Lung (tissue), 12 donors: ENCODE data around the gene OR2A2. TPM values are rescaled to one million over a fixed set of nuclear protein-coding genes. Genes with fewer than 3 reads are reported as not detected.
A peak's percentile ranks its signal among the peaks of the same experiment; 100 is the strongest.

Experiments
- ATAC-seq: fragments of 200-7000 bp; cut with Tn5 transposase; one replicate; pipeline ENCODE4 v1.9.1; 2020; ENCODE audit warnings: moderate number of reproducible peaks; ENCODE audit not compliant: insufficient read depth, low FRiP score
- DNase-seq, 3 donors: peaks; one replicate each; pipeline ENCODE4 v3.0.0-alpha.2; 2013 to 2017
- H3K27ac ChIP-seq, 2 donors: one replicate each; pipeline ENCODE4 v1.5.1; 2013; ENCODE audit warnings: mild to moderate bottlenecking in 2 of 2, moderate library complexity in 2 of 2, control low read depth in 1 of 2, inconsistent platforms in 1 of 2, low read depth in 1 of 2, low read length in 1 of 2
- H3K27me3 ChIP-seq, 3 donors: one replicate each; pipeline ENCODE4 v1.5.1; 2013; ENCODE audit warnings: low read length in 2 of 3; ENCODE audit not compliant: control insufficient read depth in 3 of 3, insufficient read depth in 3 of 3
- H3K36me3 ChIP-seq, 4 donors: one replicate each; pipeline ENCODE4 v1.5.1; 2013; ENCODE audit warnings: low read length in 4 of 4, mild to moderate bottlenecking in 1 of 4, moderate library complexity in 1 of 4; ENCODE audit not compliant: control insufficient read depth in 4 of 4, insufficient read depth in 4 of 4
- H3K4me1 ChIP-seq, 5 donors: one replicate each; pipeline ENCODE4 v1.5.1; 2013; ENCODE audit warnings: low read length in 5 of 5, mild to moderate bottlenecking in 2 of 5, moderate library complexity in 1 of 5; ENCODE audit not compliant: control insufficient read depth in 5 of 5, insufficient read depth in 5 of 5
- H3K4me3 ChIP-seq: one replicate; pipeline ENCODE4 v1.5.1; 2013; ENCODE audit warnings: mild to moderate bottlenecking, control low read depth, moderate library complexity
- H3K9ac ChIP-seq, 2 donors: one replicate each; pipeline ENCODE4 v1.5.1; 2013; ENCODE audit warnings: low read length in 2 of 2, control low read depth in 1 of 2; ENCODE audit not compliant: insufficient read depth in 1 of 2
- H3K9me3 ChIP-seq, 4 donors: one replicate each; pipeline ENCODE4 v1.5.1; 2013; ENCODE audit warnings: low read length in 3 of 4, mild to moderate bottlenecking in 1 of 4, moderate library complexity in 1 of 4; ENCODE audit not compliant: control insufficient read depth in 4 of 4, insufficient read depth in 3 of 4
- WGBS, 2 donors: extraction: QIAGEN DNeasy Blood & Tissue Kit; methylation state at CpG; one replicate each; pipeline ENCODE4 v1.1.7; 2013; 5-methylcytosine and 5-hydroxymethylcytosine counted together
- polyA plus RNA-seq, 2 donors: library from polyadenylated mRNA; stranded (reverse); fragments of 200-250 nt; gene quantifications; one replicate each; pipeline ENCODE4 v1.2.1, GENCODE V29; 2013
- total RNA-seq, 2 donors: library from RNA; depleted of rRNA in 1 of 2; stranded (reverse); fragments of >200 nt in 1 of 2; gene quantifications; one replicate each; pipeline ENCODE4 v1.2.1, GENCODE V29; 2014 to 2021
- TF ChIP-seq, protein P1 (sequence below): IDR thresholded peaks from 2 replicates; pipeline ENCODE4 v1.5.1; 2012; ENCODE audit warnings: mild to moderate bottlenecking; ENCODE audit errors: control extremely low read depth, extremely low read depth
- donor health status: control.
- donor health status: control.
- donor health status: Bipolar disorder and iron deficiency.
- donor health status: healthy.
- donor health status: DM: yes; HTN: yes; CAD: no.

The OR2A2 gene
- total and polyA plus RNA-seq, 4 donors, result not detected

DNA sequence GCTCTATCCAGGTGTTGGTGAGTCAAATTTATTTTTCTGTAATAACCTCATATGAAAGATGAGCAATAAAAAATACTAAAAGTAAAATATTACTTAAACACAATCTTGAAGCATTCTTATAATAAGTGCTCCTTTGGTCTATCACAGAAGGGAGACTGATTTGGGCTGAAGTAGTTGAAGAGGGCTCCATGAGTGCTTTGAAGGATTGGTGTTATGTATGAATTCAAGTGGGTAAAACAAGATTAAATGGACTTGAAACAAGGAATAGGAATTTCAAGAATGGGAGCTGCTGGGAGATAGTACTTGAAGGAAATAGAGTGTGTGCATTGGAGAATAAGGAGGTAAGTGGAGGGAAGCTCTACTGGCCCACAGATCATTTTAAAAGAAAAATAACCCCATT is 7.3 kb upstream of the OR2A2 start:
- Histone ChIP-seq H3K9ac (no peak overlapping the region), H3K4me1 (peaks cover 0 to 33% (median 0%) of the 10 kb centered on the region in 5 donors), H3K4me3 (no peak overlapping the region), H3K9me3 (no peaks in the 10 kb centered on the region), H3K36me3 (no peaks in the 10 kb centered on the region), H3K27me3 (peaks cover 0 to 43% (median 0%) of the 10 kb centered on the region in 3 donors), H3K27ac (no peak overlapping the region)
- TF ChIP-seq, protein P1, sequence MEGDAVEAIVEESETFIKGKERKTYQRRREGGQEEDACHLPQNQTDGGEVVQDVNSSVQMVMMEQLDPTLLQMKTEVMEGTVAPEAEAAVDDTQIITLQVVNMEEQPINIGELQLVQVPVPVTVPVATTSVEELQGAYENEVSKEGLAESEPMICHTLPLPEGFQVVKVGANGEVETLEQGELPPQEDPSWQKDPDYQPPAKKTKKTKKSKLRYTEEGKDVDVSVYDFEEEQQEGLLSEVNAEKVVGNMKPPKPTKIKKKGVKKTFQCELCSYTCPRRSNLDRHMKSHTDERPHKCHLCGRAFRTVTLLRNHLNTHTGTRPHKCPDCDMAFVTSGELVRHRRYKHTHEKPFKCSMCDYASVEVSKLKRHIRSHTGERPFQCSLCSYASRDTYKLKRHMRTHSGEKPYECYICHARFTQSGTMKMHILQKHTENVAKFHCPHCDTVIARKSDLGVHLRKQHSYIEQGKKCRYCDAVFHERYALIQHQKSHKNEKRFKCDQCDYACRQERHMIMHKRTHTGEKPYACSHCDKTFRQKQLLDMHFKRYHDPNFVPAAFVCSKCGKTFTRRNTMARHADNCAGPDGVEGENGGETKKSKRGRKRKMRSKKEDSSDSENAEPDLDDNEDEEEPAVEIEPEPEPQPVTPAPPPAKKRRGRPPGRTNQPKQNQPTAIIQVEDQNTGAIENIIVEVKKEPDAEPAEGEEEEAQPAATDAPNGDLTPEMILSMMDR, result no peak
- DNase-seq (peak in 2 of 3 donors; percentile 13 to 47), ATAC-seq (no peak)

DNA sequence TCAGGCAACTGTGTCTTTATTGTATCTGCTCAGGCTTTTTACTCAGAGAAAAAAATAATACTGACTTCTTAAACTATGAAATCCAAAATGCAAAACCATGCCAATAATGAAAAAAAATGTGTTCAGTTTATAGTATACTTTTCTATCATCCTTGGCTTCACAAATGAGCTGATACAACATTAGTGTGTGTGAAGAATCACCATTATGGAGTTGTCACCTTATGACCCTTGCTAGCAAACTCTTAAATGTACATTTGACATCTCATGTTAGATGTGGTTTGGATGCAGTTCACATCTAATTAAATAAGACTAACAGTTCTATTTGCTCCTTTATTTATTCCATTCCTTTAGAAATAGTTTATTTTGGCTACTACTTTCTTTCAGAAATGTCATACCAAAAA is 4.2 kb upstream of the OR2A2 start:
- no peak overlapping the region for H3K9ac ChIP-seq
- H3K4me3 ChIP-seq, result no peak overlapping the region
- no peak overlapping the region for H3K27ac ChIP-seq
- ATAC-seq (no peak), DNase-seq (peak in 2 of 3 donors; percentile 85 to 91)
- H3K9me3 ChIP-seq, result no peaks in the 10 kb centered on the region
- H3K4me1 ChIP-seq, result peaks cover 0 to 33% (median 0%) of the 10 kb centered on the region in 5 donors
- peaks cover 0 to 32% (median 0%) of the 10 kb centered on the region in 3 donors for H3K27me3 ChIP-seq
- no peaks in the 10 kb centered on the region for H3K36me3 ChIP-seq
- TF ChIP-seq, protein P1, result no peak

DNA sequence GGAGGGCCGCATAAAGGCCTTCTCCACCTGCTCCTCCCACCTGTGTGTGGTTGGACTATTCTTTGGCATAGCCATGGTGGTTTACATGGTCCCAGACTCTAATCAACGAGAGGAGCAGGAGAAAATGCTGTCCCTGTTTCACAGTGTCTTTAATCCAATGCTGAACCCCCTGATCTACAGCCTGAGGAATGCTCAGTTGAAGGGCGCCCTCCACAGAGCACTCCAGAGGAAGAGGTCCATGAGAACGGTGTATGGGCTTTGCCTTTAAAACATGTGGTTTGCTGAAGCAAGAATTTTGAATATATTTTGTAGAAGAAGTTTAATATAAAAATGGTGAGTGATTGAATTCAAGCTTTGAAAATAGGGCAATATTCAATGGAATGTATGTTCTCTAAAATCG is 889 bp downstream of the OR2A2 start:
- Histone ChIP-seq H3K4me1 (peaks cover 0 to 39% (median 0%) of the 10 kb centered on the region in 5 donors), H3K9ac (no peak overlapping the region), H3K27ac (no peak overlapping the region), H3K4me3 (no peak overlapping the region), H3K27me3 (peaks cover 0 to 27% (median 0%) of the 10 kb centered on the region in 3 donors), H3K36me3 (no peaks in the 10 kb centered on the region), H3K9me3 (no peaks in the 10 kb centered on the region)
- 83% methylated on average over 5 of the region's 5 CpGs for WGBS, 2 donors
- ATAC-seq (no peak), DNase-seq (peak in 1 of 3 donors; percentile 20)
- TF ChIP-seq, protein P1, result no peak

DNA sequence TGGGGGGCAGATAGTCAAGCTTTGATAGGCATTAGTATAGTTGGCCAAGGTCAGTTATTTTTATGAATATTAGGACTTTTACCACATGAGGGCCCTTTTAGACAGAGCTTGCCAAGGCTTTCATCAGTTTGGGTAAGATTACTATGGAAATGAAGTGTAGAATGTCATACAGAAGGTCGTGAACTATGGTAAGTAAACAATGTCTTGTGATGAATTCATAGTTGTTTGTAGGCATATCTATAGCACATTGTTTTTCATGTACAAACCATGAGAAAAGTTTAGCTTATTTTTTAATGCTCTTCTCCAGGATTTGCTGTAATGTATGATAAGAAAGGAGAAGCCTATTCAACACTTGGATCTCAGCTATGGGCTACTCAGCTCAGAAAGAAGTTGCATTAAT is 4.3 kb downstream of the OR2A2 start:
- Histone ChIP-seq H3K27me3 (peaks cover 0 to 36% (median 0%) of the 10 kb centered on the region in 3 donors), H3K27ac (no peak overlapping the region), H3K9me3 (no peaks in the 10 kb centered on the region), H3K9ac (no peak overlapping the region), H3K4me3 (no peak overlapping the region), H3K4me1 (peaks cover 0 to 31% (median 0%) of the 10 kb centered on the region in 5 donors), H3K36me3 (no peaks in the 10 kb centered on the region)
- TF ChIP-seq, protein P1, result no peak
- ATAC-seq (no peak), DNase-seq (peak in 2 of 3 donors; percentile 94 to 95)
- 40 to 61% methylated on average over 1 of the region's 1 CpG for WGBS, 2 donors
